Measurements from ENCODE around the gene MAP3K5.
A peak's percentile ranks its signal among the peaks of the same experiment; 100 is the strongest.

Gene MAP3K5

DNA sequence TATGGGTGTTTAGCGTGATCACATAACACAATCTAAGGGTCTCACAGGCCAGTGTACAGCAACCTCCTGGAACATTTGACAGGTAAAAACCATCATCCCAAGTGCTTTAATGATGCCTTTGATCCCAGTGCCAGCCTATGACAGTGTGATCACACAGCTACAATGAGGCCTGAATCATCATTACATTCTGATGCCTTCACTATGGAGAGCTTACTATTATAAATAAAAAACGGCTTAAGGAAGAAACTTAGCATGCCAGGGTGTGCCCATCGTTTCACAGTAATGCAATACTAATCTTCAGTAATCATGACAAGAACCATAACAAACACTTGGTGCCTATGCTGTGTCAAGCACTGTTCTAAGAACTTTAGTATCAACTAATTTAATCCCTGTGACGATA is 253.4 kb downstream of the MAP3K5 start:
- no peak overlapping the region for H4K5ac ChIP-seq (ENCODE audit: low read length)
- no peak overlapping the region for H2BK5ac ChIP-seq (ENCODE audit: low read length)
- no peak overlapping the region for H3K4ac ChIP-seq (ENCODE audit: low read depth, low read length)
- H3K27me3 ChIP-seq (ENCODE audit: insufficient read depth, low read length, poor library complexity), result no peaks in the 10 kb centered on the region
- no peak overlapping the region for H3K23ac ChIP-seq (ENCODE audit: low read length)
- no peaks in the 10 kb centered on the region for H3K36me3 ChIP-seq (ENCODE audit: control insufficient read depth, insufficient read depth, low read length)
- H3K18ac ChIP-seq (ENCODE audit: low read length), result no peak overlapping the region
- H3K4me3 ChIP-seq (ENCODE audit: low read length), result no peak overlapping the region
- peaks cover 24% of the 10 kb centered on the region for H3K79me2 ChIP-seq (ENCODE audit: control insufficient read depth, insufficient read depth, low read length)
- H3K9ac ChIP-seq (ENCODE audit: low read length), result no peak overlapping the region
- peaks cover 8% of the 10 kb centered on the region for H3K79me1 ChIP-seq (ENCODE audit: low read length)
- no peak overlapping the region for H2BK120ac ChIP-seq (ENCODE audit: low read depth, low read length)
- no peak overlapping the region for H2BK15ac ChIP-seq (replicated peaks; ENCODE audit: low read depth)
- no peaks in the 10 kb centered on the region for H3K4me1 ChIP-seq (ENCODE audit: control insufficient read depth, low read depth, low read length)
- WGBS (ENCODE audit: extremely low coverage, insufficient coverage, low lambda C conversion rate), result no CpG with 5 or more reads among the region's 4 CpGs
- no peak overlapping the region for H4K8ac ChIP-seq (ENCODE audit: low read depth, low read length)
- no peak overlapping the region for H2AK5ac ChIP-seq (ENCODE audit: low read length)
- H3K27ac ChIP-seq (ENCODE audit: low read depth, low read length), result no peak overlapping the region
- no peak for DNase-seq
- no peak overlapping the region for H3K4me2 ChIP-seq (ENCODE audit: low read length)
- H3K56ac ChIP-seq (ENCODE audit: low read length), result no peak overlapping the region

DNA sequence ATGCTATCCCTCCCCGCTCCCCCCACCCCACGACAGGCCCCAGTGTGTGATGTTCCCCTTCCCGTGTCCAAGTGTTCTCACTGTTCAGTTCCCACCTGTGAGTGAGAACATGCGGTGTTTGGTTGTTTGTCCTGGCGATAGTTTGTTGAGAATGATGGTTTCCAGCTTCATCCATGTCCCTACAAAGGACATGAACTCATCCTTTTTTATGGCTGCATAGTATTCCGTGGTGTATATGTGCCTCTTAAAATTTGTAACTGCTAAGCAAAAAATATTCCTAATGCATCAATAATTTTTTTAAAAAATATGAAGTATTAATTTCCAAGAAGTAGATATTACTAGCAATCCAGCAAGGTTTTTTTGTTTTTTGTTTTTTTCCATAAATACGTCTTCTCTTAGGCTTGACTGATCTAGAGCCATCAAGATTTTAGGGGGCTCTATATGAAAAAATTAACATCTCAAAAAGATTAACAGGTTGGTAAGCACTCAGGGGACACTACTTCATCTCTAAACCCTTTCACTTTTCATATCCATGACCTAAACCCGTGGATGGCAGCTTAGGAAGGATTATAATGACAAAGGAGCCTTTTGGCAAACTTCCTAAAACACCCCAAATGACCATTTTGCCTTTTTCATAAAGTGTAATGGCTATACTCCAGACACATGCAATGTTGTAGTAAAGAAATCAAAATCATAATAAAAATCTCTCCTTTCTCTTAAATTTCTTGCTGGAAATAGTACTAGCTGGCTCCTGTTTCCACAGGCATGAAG is 256.2 kb downstream of the MAP3K5 start:
- no peak overlapping the region for H2AK5ac ChIP-seq (ENCODE audit: low read length)
- no peak overlapping the region for H4K5ac ChIP-seq (ENCODE audit: low read length)
- no peak for DNase-seq
- no peak overlapping the region for H3K9ac ChIP-seq (ENCODE audit: low read length)
- no peak overlapping the region for H4K8ac ChIP-seq (ENCODE audit: low read depth, low read length)
- no peak overlapping the region for H3K4ac ChIP-seq (ENCODE audit: low read depth, low read length)
- WGBS (ENCODE audit: extremely low coverage, insufficient coverage, low lambda C conversion rate), result no CpG with 5 or more reads among the region's 8 CpGs
- no peak overlapping the region for H3K4me2 ChIP-seq (ENCODE audit: low read length)
- H3K23ac ChIP-seq (ENCODE audit: low read length), result no peak overlapping the region
- peaks cover 17% of the 10 kb centered on the region for H3K79me2 ChIP-seq (ENCODE audit: control insufficient read depth, insufficient read depth, low read length)
- H3K27ac ChIP-seq (ENCODE audit: low read depth, low read length), result no peak overlapping the region
- no peaks in the 10 kb centered on the region for H3K36me3 ChIP-seq (ENCODE audit: control insufficient read depth, insufficient read depth, low read length)
- no peaks in the 10 kb centered on the region for H3K27me3 ChIP-seq (ENCODE audit: insufficient read depth, low read length, poor library complexity)
- no peak overlapping the region for H3K4me3 ChIP-seq (ENCODE audit: low read length)
- H3K4me1 ChIP-seq (ENCODE audit: control insufficient read depth, low read depth, low read length), result no peaks in the 10 kb centered on the region
- H2BK15ac ChIP-seq (replicated peaks; ENCODE audit: low read depth), result no peak overlapping the region
- H3K56ac ChIP-seq (ENCODE audit: low read length), result no peak overlapping the region
- H2BK5ac ChIP-seq (ENCODE audit: low read length), result no peak overlapping the region
- no peak overlapping the region for H3K18ac ChIP-seq (ENCODE audit: low read length)
- H2BK120ac ChIP-seq (ENCODE audit: low read depth, low read length), result no peak overlapping the region
- H3K79me1 ChIP-seq (ENCODE audit: low read length), result peaks cover 8% of the 10 kb centered on the region

DNA sequence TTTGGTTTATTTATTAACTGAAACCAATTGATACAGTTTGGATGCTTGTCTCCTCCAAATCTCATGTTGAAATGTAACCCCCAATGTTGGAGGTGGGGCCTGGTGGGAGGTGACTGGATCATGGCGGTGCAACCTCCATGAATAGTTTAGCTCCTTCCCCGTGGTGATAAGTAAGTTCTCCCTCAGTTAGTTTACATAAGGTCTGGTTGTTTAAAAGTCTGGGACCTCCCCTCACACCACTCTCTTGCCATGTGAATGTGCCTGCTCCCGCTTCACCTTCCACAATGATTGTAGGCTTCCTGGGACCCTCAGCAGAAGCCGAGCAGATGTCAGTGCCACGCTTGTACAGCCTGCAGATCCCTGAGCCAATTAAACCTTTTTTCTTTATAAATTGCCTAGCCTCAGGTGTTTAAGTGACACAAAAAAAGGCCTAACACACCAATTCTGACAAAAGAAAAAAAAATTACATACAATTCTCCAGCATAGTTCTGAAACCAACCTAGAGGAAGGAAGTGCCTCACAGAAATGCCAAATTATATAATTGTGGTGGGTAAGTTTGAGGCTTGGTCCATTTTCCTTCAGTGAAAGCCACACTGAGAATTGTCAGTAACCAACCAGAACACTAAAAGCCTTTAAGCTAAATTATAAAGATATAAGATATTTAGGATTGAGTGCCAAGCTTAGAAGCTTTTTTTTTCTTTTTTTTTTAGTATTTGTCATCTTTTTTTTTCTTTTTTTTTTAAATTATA is 257.1 kb downstream of the MAP3K5 start:
- DNase-seq, result peak; percentile 37
- H2BK5ac ChIP-seq (ENCODE audit: low read length), result no peak overlapping the region
- H3K4me3 ChIP-seq (ENCODE audit: low read length), result no peak overlapping the region
- H3K4me2 ChIP-seq (ENCODE audit: low read length), result no peak overlapping the region
- H3K36me3 ChIP-seq (ENCODE audit: control insufficient read depth, insufficient read depth, low read length), result no peaks in the 10 kb centered on the region
- H3K27ac ChIP-seq (ENCODE audit: low read depth, low read length), result no peak overlapping the region
- no peaks in the 10 kb centered on the region for H3K4me1 ChIP-seq (ENCODE audit: control insufficient read depth, low read depth, low read length)
- no peak overlapping the region for H4K8ac ChIP-seq (ENCODE audit: low read depth, low read length)
- no peak overlapping the region for H3K18ac ChIP-seq (ENCODE audit: low read length)
- no peak overlapping the region for H2AK5ac ChIP-seq (ENCODE audit: low read length)
- H3K27me3 ChIP-seq (ENCODE audit: insufficient read depth, low read length, poor library complexity), result no peaks in the 10 kb centered on the region
- no peak overlapping the region for H2BK15ac ChIP-seq (replicated peaks; ENCODE audit: low read depth)
- H3K23ac ChIP-seq (ENCODE audit: low read length), result no peak overlapping the region
- no peak overlapping the region for H3K56ac ChIP-seq (ENCODE audit: low read length)
- no CpG with 5 or more reads among the region's 5 CpGs for WGBS (ENCODE audit: extremely low coverage, insufficient coverage, low lambda C conversion rate)
- H3K9ac ChIP-seq (ENCODE audit: low read length), result no peak overlapping the region
- no peak overlapping the region for H3K4ac ChIP-seq (ENCODE audit: low read depth, low read length)
- peaks cover 8% of the 10 kb centered on the region for H3K79me1 ChIP-seq (ENCODE audit: low read length)
- no peak overlapping the region for H2BK120ac ChIP-seq (ENCODE audit: low read depth, low read length)
- H3K79me2 ChIP-seq (ENCODE audit: control insufficient read depth, insufficient read depth, low read length), result peaks cover 9% of the 10 kb centered on the region
- H4K5ac ChIP-seq (ENCODE audit: low read length), result no peak overlapping the region

DNA sequence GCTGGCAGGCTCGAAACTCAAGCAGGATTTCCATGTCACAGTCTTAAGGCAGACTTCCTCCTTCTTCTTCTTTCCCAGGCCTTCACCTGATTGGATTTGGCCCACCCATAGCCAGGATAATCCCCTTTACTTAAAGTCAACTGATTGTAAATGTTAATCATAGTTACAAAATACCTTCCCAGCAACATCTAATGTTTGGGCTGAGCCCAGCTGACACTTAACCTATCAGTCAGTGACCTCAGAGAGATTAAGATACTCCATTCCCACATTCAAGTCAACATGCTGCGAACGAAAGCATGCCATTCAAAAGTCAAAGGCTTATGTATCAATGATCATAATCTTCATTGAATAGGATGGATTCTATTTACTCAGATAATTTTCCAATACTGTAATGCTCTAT is 258.0 kb downstream of the MAP3K5 start:
- Histone ChIP-seq H3K36me3 (ENCODE audit: control insufficient read depth, insufficient read depth, low read length) (no peaks in the 10 kb centered on the region), H2BK120ac (ENCODE audit: low read depth, low read length) (no peak overlapping the region), H3K56ac (ENCODE audit: low read length) (no peak overlapping the region), H3K4ac (ENCODE audit: low read depth, low read length) (no peak overlapping the region), H4K5ac (ENCODE audit: low read length) (no peak overlapping the region), H3K79me2 (ENCODE audit: control insufficient read depth, insufficient read depth, low read length) (peaks cover 10% of the 10 kb centered on the region), H2BK5ac (ENCODE audit: low read length) (no peak overlapping the region), H2AK5ac (ENCODE audit: low read length) (no peak overlapping the region), H2BK15ac (replicated peaks; ENCODE audit: low read depth) (no peak overlapping the region), H3K27ac (ENCODE audit: low read depth, low read length) (no peak overlapping the region), H3K4me2 (ENCODE audit: low read length) (no peak overlapping the region), H3K9ac (ENCODE audit: low read length) (no peak overlapping the region), H3K4me3 (ENCODE audit: low read length) (no peak overlapping the region), H3K27me3 (ENCODE audit: insufficient read depth, low read length, poor library complexity) (no peaks in the 10 kb centered on the region), H3K4me1 (ENCODE audit: control insufficient read depth, low read depth, low read length) (no peaks in the 10 kb centered on the region), H4K8ac (ENCODE audit: low read depth, low read length) (no peak overlapping the region), H3K23ac (ENCODE audit: low read length) (no peak overlapping the region), H3K79me1 (ENCODE audit: low read length) (peaks cover 6% of the 10 kb centered on the region), H3K18ac (ENCODE audit: low read length) (no peak overlapping the region)
- DNase-seq, result peak; percentile 55
- WGBS (ENCODE audit: extremely low coverage, insufficient coverage, low lambda C conversion rate), result no CpG with 5 or more reads among the region's 3 CpGs

DNA sequence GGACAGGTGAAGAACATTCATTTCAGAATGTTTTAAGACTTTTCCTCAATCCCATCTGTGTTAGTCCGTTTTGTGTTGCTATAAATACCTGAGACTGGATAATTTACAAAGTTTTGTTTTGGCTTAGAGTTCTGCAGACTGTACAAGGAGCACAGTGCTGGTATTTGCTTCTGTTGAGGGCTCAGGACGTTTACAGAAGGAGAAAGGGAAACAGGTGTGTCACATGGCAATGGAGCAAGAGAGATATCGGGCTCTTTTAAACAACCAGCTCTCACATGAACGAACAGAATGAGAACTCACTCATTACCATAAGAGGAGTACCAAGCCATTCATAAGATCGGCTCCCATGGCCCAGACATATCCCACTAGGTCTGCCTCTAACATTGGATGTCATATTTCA is 258.8 kb downstream of the MAP3K5 start:
- Histone ChIP-seq H3K27ac (ENCODE audit: low read depth, low read length) (no peak overlapping the region), H4K8ac (ENCODE audit: low read depth, low read length) (no peak overlapping the region), H3K4ac (ENCODE audit: low read depth, low read length) (no peak overlapping the region), H3K27me3 (ENCODE audit: insufficient read depth, low read length, poor library complexity) (no peaks in the 10 kb centered on the region), H3K4me3 (ENCODE audit: low read length) (no peak overlapping the region), H3K4me2 (ENCODE audit: low read length) (no peak overlapping the region), H3K79me2 (ENCODE audit: control insufficient read depth, insufficient read depth, low read length) (peaks cover 7% of the 10 kb centered on the region), H2BK15ac (replicated peaks; ENCODE audit: low read depth) (no peak overlapping the region), H2AK5ac (ENCODE audit: low read length) (no peak overlapping the region), H3K79me1 (ENCODE audit: low read length) (peaks cover 4% of the 10 kb centered on the region), H2BK5ac (ENCODE audit: low read length) (no peak overlapping the region), H3K4me1 (ENCODE audit: control insufficient read depth, low read depth, low read length) (no peaks in the 10 kb centered on the region), H4K5ac (ENCODE audit: low read length) (no peak overlapping the region), H3K9ac (ENCODE audit: low read length) (no peak overlapping the region), H2BK120ac (ENCODE audit: low read depth, low read length) (no peak overlapping the region), H3K56ac (ENCODE audit: low read length) (no peak overlapping the region), H3K36me3 (ENCODE audit: control insufficient read depth, insufficient read depth, low read length) (no peaks in the 10 kb centered on the region), H3K18ac (ENCODE audit: low read length) (no peak overlapping the region), H3K23ac (ENCODE audit: low read length) (no peak overlapping the region)
- no peak for DNase-seq
- WGBS (ENCODE audit: extremely low coverage, insufficient coverage, low lambda C conversion rate), result no CpG with 5 or more reads among the region's 5 CpGs
